ENCODE results near the gene CNIH3. TPM values are rescaled to one million over a fixed set of nuclear protein-coding genes. Genes with fewer than 3 reads are reported as not detected.

CNIH3 gene
- total RNA-seq, 1 experiment from 2014 or later: 3.4 TPM

GRCh38 chr1:224726441-224727182, 110.5 kb downstream of the CNIH3 start:
- Mint-ChIP-seq H3K36me3 (ENCODE audit: insufficient read depth, unreplicated experiment) (no peaks in the 10 kb centered on the region), H3K27ac (ENCODE audit: low read depth, unreplicated experiment) (peak overlapping the region; percentile 87), H3K4me1 (ENCODE audit: insufficient read depth, unreplicated experiment) (peaks cover 34% of the 10 kb centered on the region), H3K9me3 (ENCODE audit: unreplicated experiment) (no peaks in the 10 kb centered on the region), H3K27me3 (ENCODE audit: insufficient read depth, unreplicated experiment) (no peaks in the 10 kb centered on the region), H3K4me3 (ENCODE audit: unreplicated experiment) (no peak overlapping the region)
- peak; percentile 86 for DNase-seq (ENCODE audit: unreplicated experiment)
- POLR2A ChIA-PET: interaction anchor here (0.5 to 2.1 kb wide), 4 partner anchors 13 to 227 kb away, joined by 3 to 9 read pairs (median 4); no protein-coding TSS in a partner anchor
- BruUV-seq (replicated peaks): no TSS peak
- intact Hi-C loops (cut with micrococcal nuclease): loop anchor here (1.0 kb wide), 1 partner anchor 13 kb away; no protein-coding TSS in a partner anchor
- CTCF ChIA-PET: interaction anchor here (0.6 to 4.2 kb wide), 9 partner anchors 9 to 213 kb away, joined by 3 to 29 read pairs (median 7); no protein-coding TSS in a partner anchor
- no peak for TF ChIP-seq CTCF (IDR thresholded peaks at IDR 0.05; ENCODE audit: unreplicated experiment)

GRCh38 chr1:224727351-224728289, 111.5 kb downstream of the CNIH3 start:
- TF ChIP-seq CTCF (IDR thresholded peaks at IDR 0.05; ENCODE audit: unreplicated experiment): no peak
- no peaks in the 10 kb centered on the region for H3K36me3 Mint-ChIP-seq (ENCODE audit: insufficient read depth, unreplicated experiment)

GRCh38 chr1:224730540-224730939, 114.4 kb downstream of the CNIH3 start:
- ChIA-PET POLR2A (interaction anchor here (0.7 kb wide), 1 partner anchor 649 kb away, joined by 3 read pairs; no protein-coding TSS in a partner anchor), CTCF (interaction anchor here (4.2 kb wide), 1 partner anchor 122 kb away, joined by 29 read pairs; no protein-coding TSS in a partner anchor)
- H3K4me1 Mint-ChIP-seq (ENCODE audit: insufficient read depth, unreplicated experiment): peaks cover 49% of the 10 kb centered on the region
- H3K27ac Mint-ChIP-seq (ENCODE audit: low read depth, unreplicated experiment): no peak overlapping the region
- H3K4me3 Mint-ChIP-seq (ENCODE audit: unreplicated experiment): no peak overlapping the region
- H3K9me3 Mint-ChIP-seq (ENCODE audit: unreplicated experiment): no peaks in the 10 kb centered on the region
- TSS peak; percentile 91 for BruUV-seq (replicated peaks)
- no peaks in the 10 kb centered on the region for H3K27me3 Mint-ChIP-seq (ENCODE audit: insufficient read depth, unreplicated experiment)
- no peak for DNase-seq (ENCODE audit: unreplicated experiment)
- TF ChIP-seq CTCF (IDR thresholded peaks at IDR 0.05; ENCODE audit: unreplicated experiment): no peak
- H3K36me3 Mint-ChIP-seq (ENCODE audit: insufficient read depth, unreplicated experiment): no peaks in the 10 kb centered on the region
- intact Hi-C loops (cut with micrococcal nuclease): no loop called here

More at GRCh38 chr1:224727351-224728289, 111.5 kb downstream of the CNIH3 start:
- CTCF ChIA-PET: interaction anchor here (0.6 to 4.2 kb wide), 10 partner anchors 9 to 214 kb away, joined by 3 to 29 read pairs (median 8); no protein-coding TSS in a partner anchor
- intact Hi-C loops (cut with micrococcal nuclease): no loop called here
- Mint-ChIP-seq H3K4me1 (ENCODE audit: insufficient read depth, unreplicated experiment) (peaks cover 42% of the 10 kb centered on the region), H3K9me3 (ENCODE audit: unreplicated experiment) (no peaks in the 10 kb centered on the region), H3K27ac (ENCODE audit: low read depth, unreplicated experiment) (peak overlapping the region; percentile 87), H3K4me3 (ENCODE audit: unreplicated experiment) (no peak overlapping the region), H3K27me3 (ENCODE audit: insufficient read depth, unreplicated experiment) (no peaks in the 10 kb centered on the region)
- DNase-seq (ENCODE audit: unreplicated experiment): no peak
- no TSS peak for BruUV-seq (replicated peaks)
- POLR2A ChIA-PET: interaction anchor here (0.5 to 2.1 kb wide), 4 partner anchors 14 to 228 kb away, joined by 3 to 9 read pairs (median 4); no protein-coding TSS in a partner anchor

All from MCF 10A (cell line).